WTC11 (cell line): ENCODE results near the gene SLC12A6. TPM values are rescaled to one million over a fixed set of nuclear protein-coding genes. Genes with fewer than 3 reads are reported as not detected.

Experiments
- ATAC-seq: fragments of 200-7000 bp; cut with Tn5 transposase; 2 replicates; pipeline ENCODE4 v1.10.0; 2021; ENCODE audit warnings: mild to moderate bottlenecking, moderate library complexity
- CTCF ChIA-PET: fragments of 300-600 bp; sonication (Branson Sonifier 250); formaldehyde crosslinking; loops from one replicate; lab custom pipeline; 2021; ENCODE audit warnings: antibody characterized with exemption; lab: Charles Lee
- POLR2A ChIA-PET: fragments of 350-600 bp; sonication (Branson Sonifier 250); formaldehyde crosslinking; loops from one replicate; lab custom pipeline; 2021; ENCODE audit warnings: antibody characterized with exemption; lab: Charles Lee
- DNase-seq: peaks from one replicate; pipeline ENCODE4 v3.0.0; 2021; ENCODE audit warnings: low spot score
- H3K27ac Mint-ChIP-seq: 2 replicates; pipeline ENCODE4 v1.8.0; 2021; ENCODE audit warnings: mixed read lengths
- H3K27me3 Mint-ChIP-seq: 2 replicates; pipeline ENCODE4 v1.8.0; 2021; ENCODE audit warnings: low read depth, mild to moderate bottlenecking, moderate library complexity, mixed read lengths
- H3K36me3 Mint-ChIP-seq: 2 replicates; pipeline ENCODE4 v1.8.0; 2021; ENCODE audit warnings: mixed read lengths
- H3K4me1 Mint-ChIP-seq: 2 replicates; pipeline ENCODE4 v1.8.0; 2022; ENCODE audit warnings: mixed read lengths
- H3K4me3 Mint-ChIP-seq: 2 replicates; pipeline ENCODE4 v1.8.0; 2021; ENCODE audit warnings: mild to moderate bottlenecking, moderate library complexity, mixed read lengths
- H3K9me3 Mint-ChIP-seq: 2 replicates; pipeline ENCODE4 v1.8.0; 2021; ENCODE audit warnings: mixed read lengths
- FOXP1 ChIP-seq: sonication (generic); formaldehyde crosslinking; IDR thresholded peaks from 2 replicates; pipeline ENCODE4 v1.8.0; 2022; ENCODE audit warnings: missing genetic modification reagents, mild to moderate bottlenecking, moderate library complexity, borderline replicate concordance
- MYBL2 ChIP-seq: sonication (generic); formaldehyde crosslinking; IDR thresholded peaks from 2 replicates; pipeline ENCODE4 v1.8.1; 2023; ENCODE audit warnings: mild to moderate bottlenecking, moderate library complexity, missing genetic modification reagents
- OVOL2 ChIP-seq: fragments of 250-450 bp; sonication (Bioruptor Pico); IDR thresholded peaks from 2 replicates; pipeline ENCODE4 v1.9.0; 2021; ENCODE audit warnings: mild to moderate bottlenecking, borderline replicate concordance
- SMAD4 ChIP-seq: sonication (generic); formaldehyde crosslinking; IDR thresholded peaks from 2 replicates; pipeline ENCODE4 v1.8.0; 2022; ENCODE audit warnings: mild to moderate bottlenecking, missing genetic modification reagents
- SP1 ChIP-seq: sonication (generic); formaldehyde crosslinking; conservative IDR thresholded peaks from 2 replicates; pipeline ENCODE4 v1.8.1; 2022; ENCODE audit warnings: missing genetic modification reagents
- ZNF138 ChIP-seq: sonication (generic); formaldehyde crosslinking; conservative IDR thresholded peaks from 2 replicates; pipeline ENCODE4 v1.8.1; 2022; ENCODE audit warnings: mild to moderate bottlenecking, moderate library complexity, missing genetic modification reagents
- ZNF263 ChIP-seq: sonication (generic); formaldehyde crosslinking; IDR thresholded peaks from 2 replicates; pipeline ENCODE4 v1.8.1; 2022; ENCODE audit warnings: low read depth, mild to moderate bottlenecking, moderate library complexity, missing genetic modification reagents
- total RNA-seq: library from RNA; stranded (reverse); gene quantifications from 3 replicates; pipeline ENCODE4 v1.2.3, GENCODE V29; 2021
- TF ChIP-seq, protein P1 (sequence below): fragments of 250-450 bp; sonication (Bioruptor Pico); IDR thresholded peaks from 2 replicates; pipeline ENCODE4 v1.8.0; 2021; ENCODE audit warnings: mild to moderate bottlenecking
- TF ChIP-seq, protein P2 (sequence below): sonication (generic); formaldehyde crosslinking; IDR thresholded peaks from 2 replicates; pipeline ENCODE4 v1.8.1; 2023; ENCODE audit warnings: mild to moderate bottlenecking, moderate library complexity, missing genetic modification reagents
- TF ChIP-seq, protein P3 (sequence below): sonication (generic); formaldehyde crosslinking; IDR thresholded peaks from 2 replicates; pipeline ENCODE4 v1.8.1; 2023; ENCODE audit warnings: mild to moderate bottlenecking, missing genetic modification reagents
- TF ChIP-seq, protein P4 (sequence below): fragments of 250-450 bp; sonication (Bioruptor Pico); conservative IDR thresholded peaks from 2 replicates; pipeline ENCODE4 v1.9.0; 2021; ENCODE audit warnings: mild to moderate bottlenecking
- TF ChIP-seq, protein P5 (sequence below): sonication (generic); formaldehyde crosslinking; IDR thresholded peaks from 2 replicates; pipeline ENCODE4 v1.8.0; 2022; ENCODE audit warnings: mild to moderate bottlenecking, missing genetic modification reagents
- TF ChIP-seq, protein P6 (sequence below): fragments of 200-600 bp; IDR thresholded peaks from 2 replicates; pipeline ENCODE4 v1.8.0; 2022; ENCODE audit warnings: antibody characterized with exemption
- TF ChIP-seq, protein P7 (sequence below): sonication (generic); formaldehyde crosslinking; IDR thresholded peaks from 2 replicates; pipeline ENCODE4 v1.8.0; 2023; ENCODE audit warnings: missing genetic modification reagents, mild to moderate bottlenecking, borderline replicate concordance

The SLC12A6 gene
- total RNA-seq, 1 experiment from 2014 or later: 16.2 TPM

DNA sequence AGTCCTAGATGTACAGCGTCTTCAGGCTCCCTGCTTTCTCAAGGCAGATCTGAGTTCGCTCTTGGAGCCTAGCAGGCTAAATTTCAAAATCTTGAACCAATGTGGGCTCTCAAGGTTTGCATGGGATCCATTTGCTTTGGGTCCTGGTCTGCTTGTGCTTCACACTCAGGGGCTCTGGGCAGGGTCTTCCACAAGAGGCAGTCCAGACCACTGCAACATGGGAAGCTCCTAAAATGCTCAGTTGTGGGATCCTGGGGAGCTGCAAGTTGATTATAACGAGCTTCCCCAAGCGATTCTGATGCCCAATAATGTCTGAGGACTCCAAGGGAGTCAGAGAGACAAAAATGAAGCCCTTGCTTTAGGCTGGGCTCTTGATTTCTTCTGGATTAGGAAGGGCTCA lies 12.2 kb upstream of the SLC12A6 start:
- peaks cover 3% of the 10 kb centered on the region; the same call in 1 of the 2 replicates for H3K36me3 Mint-ChIP-seq
- POLR2A ChIA-PET: no interaction called here
- no peak for DNase-seq
- peaks cover 18% of the 10 kb centered on the region for H3K4me1 Mint-ChIP-seq
- no peak overlapping the region for H3K27ac Mint-ChIP-seq
- no peaks in the 10 kb centered on the region for H3K9me3 Mint-ChIP-seq
- no peak overlapping the region for H3K4me3 Mint-ChIP-seq
- no peaks in the 10 kb centered on the region for H3K27me3 Mint-ChIP-seq
- ATAC-seq: no peak
- TF ChIP-seq, protein P1, sequence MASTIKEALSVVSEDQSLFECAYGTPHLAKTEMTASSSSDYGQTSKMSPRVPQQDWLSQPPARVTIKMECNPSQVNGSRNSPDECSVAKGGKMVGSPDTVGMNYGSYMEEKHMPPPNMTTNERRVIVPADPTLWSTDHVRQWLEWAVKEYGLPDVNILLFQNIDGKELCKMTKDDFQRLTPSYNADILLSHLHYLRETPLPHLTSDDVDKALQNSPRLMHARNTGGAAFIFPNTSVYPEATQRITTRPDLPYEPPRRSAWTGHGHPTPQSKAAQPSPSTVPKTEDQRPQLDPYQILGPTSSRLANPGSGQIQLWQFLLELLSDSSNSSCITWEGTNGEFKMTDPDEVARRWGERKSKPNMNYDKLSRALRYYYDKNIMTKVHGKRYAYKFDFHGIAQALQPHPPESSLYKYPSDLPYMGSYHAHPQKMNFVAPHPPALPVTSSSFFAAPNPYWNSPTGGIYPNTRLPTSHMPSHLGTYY (CRISPR knock-in tag): no peak
- TF ChIP-seq, protein P2, sequence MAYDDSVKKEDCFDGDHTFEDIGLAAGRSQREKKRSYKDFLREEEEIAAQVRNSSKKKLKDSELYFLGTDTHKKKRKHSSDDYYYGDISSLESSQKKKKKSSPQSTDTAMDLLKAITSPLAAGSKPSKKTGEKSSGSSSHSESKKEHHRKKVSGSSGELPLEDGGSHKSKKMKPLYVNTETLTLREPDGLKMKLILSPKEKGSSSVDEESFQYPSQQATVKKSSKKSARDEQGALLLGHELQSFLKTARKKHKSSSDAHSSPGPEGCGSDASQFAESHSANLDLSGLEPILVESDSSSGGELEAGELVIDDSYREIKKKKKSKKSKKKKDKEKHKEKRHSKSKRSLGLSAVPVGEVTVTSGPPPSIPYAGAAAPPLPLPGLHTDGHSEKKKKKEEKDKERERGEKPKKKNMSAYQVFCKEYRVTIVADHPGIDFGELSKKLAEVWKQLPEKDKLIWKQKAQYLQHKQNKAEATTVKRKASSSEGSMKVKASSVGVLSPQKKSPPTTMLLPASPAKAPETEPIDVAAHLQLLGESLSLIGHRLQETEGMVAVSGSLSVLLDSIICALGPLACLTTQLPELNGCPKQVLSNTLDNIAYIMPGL (CRISPR knock-in tag): no peak
- no peak for TF ChIP-seq MYBL2 (CRISPR knock-in tag)
- TF ChIP-seq, protein P3, sequence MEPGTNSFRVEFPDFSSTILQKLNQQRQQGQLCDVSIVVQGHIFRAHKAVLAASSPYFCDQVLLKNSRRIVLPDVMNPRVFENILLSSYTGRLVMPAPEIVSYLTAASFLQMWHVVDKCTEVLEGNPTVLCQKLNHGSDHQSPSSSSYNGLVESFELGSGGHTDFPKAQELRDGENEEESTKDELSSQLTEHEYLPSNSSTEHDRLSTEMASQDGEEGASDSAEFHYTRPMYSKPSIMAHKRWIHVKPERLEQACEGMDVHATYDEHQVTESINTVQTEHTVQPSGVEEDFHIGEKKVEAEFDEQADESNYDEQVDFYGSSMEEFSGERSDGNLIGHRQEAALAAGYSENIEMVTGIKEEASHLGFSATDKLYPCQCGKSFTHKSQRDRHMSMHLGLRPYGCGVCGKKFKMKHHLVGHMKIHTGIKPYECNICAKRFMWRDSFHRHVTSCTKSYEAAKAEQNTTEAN: no peak
- no peak for TF ChIP-seq ZNF263
- no peak for TF ChIP-seq OVOL2
- TF ChIP-seq, protein P4, sequence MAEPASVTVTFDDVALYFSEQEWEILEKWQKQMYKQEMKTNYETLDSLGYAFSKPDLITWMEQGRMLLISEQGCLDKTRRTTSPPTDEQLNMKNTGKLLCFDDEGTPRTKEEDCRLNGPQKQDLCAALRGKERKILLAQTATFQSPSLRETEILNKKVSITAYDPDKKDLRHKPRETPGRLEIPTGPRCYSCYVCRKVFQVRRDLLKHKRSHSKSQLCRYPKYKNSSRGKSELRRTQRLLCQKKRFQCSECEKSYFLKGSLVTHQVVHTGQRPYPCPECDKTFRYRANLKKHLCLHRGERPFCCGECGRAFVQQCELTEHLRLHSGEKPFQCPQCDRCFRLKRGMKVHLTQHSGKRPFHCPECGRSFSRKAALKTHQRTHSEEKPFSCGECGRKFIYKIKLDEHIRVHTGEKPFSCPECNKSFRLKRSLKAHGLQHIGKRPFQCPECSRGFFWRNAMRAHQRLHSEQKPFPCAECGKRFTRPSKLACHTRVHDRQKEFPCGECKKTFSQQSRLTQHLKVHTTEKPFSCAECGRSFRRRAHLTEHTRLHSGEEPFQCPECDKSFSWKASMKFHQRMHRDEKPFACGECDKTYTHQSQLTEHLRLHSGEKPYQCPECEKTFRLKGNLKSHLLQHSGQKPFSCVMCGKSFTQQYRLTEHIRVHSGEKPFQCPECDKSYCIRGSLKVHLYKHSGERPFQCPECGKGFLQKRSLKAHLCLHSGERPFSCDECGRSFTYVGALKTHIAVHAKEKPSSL (CRISPR knock-in tag): no peak
- TF ChIP-seq, protein P5, sequence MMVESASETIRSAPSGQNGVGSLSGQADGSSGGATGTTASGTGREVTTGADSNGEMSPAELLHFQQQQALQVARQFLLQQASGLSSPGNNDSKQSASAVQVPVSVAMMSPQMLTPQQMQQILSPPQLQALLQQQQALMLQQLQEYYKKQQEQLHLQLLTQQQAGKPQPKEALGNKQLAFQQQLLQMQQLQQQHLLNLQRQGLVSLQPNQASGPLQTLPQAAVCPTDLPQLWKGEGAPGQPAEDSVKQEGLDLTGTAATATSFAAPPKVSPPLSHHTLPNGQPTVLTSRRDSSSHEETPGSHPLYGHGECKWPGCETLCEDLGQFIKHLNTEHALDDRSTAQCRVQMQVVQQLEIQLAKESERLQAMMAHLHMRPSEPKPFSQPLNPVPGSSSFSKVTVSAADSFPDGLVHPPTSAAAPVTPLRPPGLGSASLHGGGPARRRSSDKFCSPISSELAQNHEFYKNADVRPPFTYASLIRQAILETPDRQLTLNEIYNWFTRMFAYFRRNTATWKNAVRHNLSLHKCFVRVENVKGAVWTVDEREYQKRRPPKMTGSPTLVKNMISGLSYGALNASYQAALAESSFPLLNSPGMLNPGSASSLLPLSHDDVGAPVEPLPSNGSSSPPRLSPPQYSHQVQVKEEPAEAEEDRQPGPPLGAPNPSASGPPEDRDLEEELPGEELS: no peak
- TF ChIP-seq SP1: no peak
- no peak for TF ChIP-seq ZNF138
- TF ChIP-seq, protein P6, sequence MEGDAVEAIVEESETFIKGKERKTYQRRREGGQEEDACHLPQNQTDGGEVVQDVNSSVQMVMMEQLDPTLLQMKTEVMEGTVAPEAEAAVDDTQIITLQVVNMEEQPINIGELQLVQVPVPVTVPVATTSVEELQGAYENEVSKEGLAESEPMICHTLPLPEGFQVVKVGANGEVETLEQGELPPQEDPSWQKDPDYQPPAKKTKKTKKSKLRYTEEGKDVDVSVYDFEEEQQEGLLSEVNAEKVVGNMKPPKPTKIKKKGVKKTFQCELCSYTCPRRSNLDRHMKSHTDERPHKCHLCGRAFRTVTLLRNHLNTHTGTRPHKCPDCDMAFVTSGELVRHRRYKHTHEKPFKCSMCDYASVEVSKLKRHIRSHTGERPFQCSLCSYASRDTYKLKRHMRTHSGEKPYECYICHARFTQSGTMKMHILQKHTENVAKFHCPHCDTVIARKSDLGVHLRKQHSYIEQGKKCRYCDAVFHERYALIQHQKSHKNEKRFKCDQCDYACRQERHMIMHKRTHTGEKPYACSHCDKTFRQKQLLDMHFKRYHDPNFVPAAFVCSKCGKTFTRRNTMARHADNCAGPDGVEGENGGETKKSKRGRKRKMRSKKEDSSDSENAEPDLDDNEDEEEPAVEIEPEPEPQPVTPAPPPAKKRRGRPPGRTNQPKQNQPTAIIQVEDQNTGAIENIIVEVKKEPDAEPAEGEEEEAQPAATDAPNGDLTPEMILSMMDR: no peak
- TF ChIP-seq, protein P7, sequence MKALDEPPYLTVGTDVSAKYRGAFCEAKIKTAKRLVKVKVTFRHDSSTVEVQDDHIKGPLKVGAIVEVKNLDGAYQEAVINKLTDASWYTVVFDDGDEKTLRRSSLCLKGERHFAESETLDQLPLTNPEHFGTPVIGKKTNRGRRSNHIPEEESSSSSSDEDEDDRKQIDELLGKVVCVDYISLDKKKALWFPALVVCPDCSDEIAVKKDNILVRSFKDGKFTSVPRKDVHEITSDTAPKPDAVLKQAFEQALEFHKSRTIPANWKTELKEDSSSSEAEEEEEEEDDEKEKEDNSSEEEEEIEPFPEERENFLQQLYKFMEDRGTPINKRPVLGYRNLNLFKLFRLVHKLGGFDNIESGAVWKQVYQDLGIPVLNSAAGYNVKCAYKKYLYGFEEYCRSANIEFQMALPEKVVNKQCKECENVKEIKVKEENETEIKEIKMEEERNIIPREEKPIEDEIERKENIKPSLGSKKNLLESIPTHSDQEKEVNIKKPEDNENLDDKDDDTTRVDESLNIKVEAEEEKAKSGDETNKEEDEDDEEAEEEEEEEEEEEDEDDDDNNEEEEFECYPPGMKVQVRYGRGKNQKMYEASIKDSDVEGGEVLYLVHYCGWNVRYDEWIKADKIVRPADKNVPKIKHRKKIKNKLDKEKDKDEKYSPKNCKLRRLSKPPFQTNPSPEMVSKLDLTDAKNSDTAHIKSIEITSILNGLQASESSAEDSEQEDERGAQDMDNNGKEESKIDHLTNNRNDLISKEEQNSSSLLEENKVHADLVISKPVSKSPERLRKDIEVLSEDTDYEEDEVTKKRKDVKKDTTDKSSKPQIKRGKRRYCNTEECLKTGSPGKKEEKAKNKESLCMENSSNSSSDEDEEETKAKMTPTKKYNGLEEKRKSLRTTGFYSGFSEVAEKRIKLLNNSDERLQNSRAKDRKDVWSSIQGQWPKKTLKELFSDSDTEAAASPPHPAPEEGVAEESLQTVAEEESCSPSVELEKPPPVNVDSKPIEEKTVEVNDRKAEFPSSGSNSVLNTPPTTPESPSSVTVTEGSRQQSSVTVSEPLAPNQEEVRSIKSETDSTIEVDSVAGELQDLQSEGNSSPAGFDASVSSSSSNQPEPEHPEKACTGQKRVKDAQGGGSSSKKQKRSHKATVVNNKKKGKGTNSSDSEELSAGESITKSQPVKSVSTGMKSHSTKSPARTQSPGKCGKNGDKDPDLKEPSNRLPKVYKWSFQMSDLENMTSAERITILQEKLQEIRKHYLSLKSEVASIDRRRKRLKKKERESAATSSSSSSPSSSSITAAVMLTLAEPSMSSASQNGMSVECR (CRISPR knock-in tag): no peak
- no peak for TF ChIP-seq FOXP1
- no peak for TF ChIP-seq SMAD4 (CRISPR knock-in tag)
- CTCF ChIA-PET: interaction anchor here (1.3 kb wide), 1 partner anchor 9 kb away, joined by 4 read pairs; no protein-coding TSS in a partner anchor
